COR-L47 (cell line): ENCODE data around the gene SPATA17.
A peak's percentile ranks its signal among the peaks of the same experiment; 100 is the strongest.
"Not testable (repeated sequence)": the region's sequence is repeated elsewhere in the genome, so short reads cannot be mapped to it uniquely, and the experiment has no call there.

Source experiments
- DNase-seq: peaks from one replicate; lab custom pipeline; 2025; lab: John Stamatoyannopoulos, UW

The SPATA17 gene

DNA sequence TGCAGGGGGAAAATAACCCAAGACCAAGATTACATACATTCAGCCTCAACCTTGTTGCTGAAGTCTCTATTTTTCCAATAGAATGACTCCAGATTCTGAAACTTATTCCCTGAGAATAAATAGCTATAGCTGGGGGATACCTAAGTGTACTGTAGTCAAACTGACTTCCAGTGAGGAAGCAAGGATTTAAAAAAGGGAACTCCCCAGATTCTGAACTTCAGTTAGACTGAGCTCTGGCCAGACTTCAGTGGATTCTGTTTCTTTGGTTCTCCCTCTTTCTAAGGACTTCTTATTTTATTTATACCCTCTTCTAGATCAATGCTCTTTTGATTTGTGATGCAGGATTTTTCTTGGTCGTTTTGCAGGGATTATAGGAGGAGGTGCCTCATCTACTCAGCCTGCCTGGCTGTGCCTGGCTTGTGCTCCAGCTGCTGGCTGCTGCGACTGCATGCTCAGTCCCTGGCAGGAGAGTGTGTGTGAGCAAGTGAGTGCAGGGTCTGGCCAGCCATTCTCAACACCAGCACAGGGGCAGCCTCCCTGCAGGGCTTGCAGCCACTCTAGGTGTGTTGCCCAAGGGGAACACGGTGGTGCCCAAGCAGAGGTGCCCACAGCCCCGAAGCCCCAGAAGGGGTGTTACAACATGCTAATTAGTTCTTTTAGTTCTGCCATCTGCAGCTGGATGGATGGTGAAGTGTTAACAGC, 43.0 kb downstream of the SPATA17 start:
- no peak for DNase-seq

DNA sequence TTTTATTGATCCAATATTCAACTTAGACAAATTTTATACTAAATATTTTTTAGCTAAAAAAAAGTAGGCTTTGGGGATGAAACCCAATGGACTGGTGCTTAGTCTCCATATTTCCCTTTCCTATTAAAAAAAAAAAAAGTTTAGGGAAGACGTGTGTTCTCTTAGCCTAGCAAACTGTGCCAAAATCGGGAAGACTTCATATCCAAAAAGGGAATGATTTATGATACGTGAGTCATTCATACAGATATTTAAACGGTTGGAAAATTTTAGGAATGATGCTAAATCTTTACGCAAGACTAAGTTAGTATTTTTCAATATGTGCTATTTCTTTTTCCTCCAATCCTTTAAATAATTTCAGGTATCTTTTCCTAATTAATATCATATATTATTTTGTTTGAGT, 50.7 kb downstream of the SPATA17 start:
- DNase-seq: no peak

DNA sequence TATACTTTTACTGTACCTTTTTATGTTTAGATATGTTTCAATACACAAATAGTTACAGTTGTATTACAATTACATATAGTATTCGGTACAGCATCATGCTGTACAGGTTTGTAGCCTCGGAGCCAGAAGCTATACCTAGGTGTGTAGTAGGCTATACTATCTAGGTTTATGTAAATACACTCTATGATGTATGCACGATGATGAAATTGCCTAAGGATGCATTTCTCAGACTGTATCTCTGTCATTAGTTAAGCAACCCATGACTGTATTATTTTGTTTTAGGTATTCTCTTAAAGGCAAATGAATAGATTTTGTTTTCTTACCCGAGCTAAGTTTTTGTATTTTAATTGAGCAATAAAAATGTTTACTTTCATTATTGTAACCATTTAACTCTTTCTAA, 56.4 kb downstream of the SPATA17 start:
- no peak for DNase-seq

DNA sequence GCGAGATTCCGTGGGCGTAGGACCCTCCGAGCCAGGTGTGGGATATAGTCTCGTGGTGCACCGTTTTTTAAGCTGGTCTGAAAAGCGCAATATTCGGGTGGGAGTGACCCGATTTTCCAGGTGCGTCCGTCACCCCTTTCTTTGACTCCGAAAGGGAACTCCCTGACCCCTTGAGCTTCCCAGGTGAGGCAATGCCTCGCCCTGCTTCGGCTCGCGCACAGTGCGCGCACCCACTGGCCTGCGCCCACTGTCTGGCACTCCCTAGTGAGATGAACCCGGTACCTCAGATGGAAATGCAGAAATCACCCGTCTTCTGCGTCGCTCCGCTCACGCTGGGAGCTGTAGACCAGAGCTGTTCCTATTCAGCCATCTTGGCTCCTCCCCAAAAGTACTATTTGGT, 65.0 kb downstream of the SPATA17 start:
- not testable (repeated sequence) for DNase-seq

DNA sequence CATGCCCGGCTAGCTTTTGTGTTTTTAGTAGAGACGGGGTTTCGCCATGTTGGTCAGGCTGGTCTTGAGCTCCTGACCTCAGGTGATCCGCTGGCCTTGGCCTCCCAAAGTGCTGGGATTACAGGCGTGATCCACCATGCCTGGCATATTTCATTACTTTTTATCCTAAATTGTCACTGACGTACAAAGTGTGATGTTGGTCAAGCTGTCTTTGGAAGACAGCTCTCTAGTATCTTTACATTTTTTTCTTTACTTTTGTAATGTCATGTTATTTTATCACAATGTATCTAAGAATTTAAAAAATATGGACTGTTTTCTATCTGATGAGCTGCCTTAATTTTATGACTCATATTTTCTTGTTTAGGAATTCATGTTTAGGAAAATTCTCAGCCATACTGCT, 72.2 kb downstream of the SPATA17 start:
- DNase-seq: no peak

DNA sequence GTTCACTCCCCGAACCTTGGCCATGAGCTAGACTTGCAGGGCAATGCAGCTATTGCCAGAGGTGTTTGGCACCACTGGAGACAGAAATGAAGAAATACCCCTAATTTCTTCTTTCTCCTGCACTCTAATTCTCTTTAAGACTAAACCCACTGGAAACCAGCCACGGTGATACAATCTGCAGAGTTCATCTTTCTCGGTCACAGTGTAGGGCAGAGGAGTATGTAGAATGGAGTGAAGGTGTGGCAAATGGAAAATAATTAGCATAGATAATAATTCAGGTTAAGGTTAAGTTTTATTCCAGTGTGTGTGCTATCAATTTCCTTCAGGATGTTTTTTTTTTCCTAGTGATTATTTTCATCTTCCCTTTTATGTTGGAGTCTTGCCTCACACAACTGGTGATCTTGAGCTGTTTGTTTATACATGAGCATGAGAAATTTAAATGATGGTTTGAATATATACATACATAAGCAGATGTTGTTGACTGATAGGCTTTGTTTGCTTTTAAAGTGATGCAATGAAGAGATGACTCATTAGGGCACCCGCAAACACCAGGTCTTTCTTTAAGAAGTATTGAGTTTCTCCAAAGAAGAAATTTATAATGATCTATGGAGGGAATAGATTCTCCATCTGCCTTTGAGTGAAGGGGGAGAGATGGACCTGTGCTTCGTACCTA, 81.9 kb downstream of the SPATA17 start:
- DNase-seq: no peak

DNA sequence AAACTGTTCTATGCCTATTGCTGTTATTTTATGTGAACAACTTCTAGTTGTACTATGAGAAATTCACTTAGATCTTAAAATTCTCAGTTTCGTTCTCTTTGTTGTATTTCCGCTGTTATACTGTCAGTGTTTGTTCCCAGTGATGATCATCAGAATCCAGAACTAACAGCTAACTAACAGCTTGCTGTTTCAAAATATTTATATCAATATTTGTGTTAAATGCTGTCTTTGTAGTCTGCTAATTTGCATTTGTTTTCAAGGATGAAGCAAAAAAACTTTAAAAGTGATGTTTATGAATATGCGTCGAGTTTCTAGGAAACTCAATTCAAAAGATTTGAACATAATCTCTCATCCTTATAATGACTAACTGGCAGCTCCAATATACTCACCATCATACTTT, 84.5 kb downstream of the SPATA17 start:
- DNase-seq: no peak

DNA sequence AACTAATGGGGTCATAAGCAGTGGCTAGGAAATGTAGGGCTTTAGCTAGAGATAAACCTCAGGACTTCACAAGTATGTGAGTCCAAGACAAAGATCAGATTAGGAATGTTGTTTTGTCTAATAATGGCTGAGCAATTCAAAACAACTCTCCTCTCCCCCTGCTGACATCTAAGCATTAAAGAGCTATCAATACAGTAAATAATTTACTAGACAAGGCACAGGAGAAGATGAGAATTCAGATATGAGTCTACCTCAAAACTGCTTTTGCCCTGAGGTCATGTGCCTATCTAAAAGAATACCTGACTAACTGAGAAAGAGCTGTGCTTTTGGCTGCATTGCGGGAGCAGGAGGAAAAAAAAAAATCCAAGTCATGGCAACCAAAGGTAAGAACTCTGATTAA, 86.8 kb downstream of the SPATA17 start:
- DNase-seq: no peak

DNA sequence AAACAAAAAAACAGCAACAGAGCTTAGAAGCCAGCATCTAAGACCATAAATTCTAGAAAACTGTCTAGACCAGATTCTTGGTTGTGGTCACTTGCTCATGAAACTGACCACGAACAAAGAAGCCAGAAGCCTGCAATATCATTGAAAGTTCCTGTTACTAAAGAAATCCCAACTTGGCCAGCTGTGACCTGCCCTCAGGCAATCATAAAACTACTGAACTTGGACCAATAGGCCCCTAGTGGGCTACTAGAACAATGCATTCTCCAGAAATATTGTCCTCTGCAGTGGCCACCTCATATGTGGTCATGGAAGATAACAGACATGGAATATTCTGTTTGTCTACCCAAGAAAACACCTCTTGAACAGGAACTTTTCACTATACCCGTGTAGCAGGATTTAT, 87.7 kb downstream of the SPATA17 start:
- DNase-seq: no peak

DNA sequence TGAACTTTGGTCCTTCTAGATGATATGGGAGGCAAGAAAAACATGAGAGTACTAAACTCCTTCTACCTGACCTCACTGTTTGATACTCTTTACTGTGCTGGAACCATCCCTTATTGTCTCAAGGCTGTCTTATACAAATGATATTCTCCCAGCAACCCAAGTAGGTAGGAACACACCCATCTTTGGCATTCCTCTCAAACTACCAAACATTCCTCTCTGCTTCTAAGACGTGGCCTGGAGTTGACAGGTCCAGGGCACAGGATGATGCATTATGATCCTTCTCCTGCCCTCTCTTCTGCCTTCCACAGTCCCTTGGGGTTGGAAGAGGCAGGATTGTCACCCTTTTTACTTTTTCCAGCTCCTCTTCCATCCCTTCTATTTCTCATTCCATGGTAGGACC, 90.5 kb downstream of the SPATA17 start:
- DNase-seq: no peak

DNA sequence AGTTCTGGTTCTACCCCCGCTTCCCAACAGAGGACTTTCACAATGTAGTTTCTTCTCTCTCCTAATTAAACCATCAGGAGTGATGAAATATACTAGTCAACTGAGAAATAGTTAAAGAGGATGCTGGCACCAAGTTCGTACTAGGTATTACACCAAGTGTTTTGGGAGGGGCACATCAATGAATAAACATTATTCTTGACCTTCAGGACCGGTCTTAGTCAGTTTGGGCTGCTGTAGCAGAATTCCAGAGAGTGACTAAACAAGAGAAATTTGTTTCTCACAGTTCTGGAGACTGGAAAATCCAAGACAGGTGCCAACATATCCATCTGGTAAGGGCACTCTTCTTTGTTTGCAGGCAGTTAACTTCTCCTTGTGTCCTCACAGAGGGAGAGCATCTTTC, 103.8 kb downstream of the SPATA17 start:
- no peak for DNase-seq

DNA sequence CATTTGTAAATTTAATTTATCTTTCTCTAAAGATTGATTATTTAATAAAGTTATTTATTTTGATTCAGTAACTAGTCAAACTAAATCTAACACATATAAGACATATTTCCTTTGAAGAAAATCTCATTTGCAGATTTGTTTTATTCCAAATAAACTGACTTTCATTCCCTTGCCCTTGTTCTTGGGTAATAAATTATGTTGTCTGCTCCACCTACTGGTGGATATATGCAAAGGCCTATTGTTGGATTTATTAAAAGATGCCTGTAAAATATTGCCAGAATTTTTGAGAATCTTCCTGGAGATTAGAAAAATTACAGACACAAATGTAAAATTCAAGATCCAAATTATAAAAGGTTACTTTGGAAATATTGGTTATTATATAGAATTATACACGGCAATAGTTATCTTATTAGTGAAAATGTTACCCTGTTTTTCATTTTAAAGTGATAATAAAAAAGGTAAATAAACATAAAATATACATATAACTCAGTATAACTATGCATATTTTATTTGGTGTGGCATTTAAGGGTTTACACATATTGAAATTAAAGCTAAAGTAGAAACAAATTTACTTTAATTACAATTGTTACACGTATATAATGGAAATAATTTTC, 116.1 kb downstream of the SPATA17 start:
- DNase-seq: peak; percentile 40

DNA sequence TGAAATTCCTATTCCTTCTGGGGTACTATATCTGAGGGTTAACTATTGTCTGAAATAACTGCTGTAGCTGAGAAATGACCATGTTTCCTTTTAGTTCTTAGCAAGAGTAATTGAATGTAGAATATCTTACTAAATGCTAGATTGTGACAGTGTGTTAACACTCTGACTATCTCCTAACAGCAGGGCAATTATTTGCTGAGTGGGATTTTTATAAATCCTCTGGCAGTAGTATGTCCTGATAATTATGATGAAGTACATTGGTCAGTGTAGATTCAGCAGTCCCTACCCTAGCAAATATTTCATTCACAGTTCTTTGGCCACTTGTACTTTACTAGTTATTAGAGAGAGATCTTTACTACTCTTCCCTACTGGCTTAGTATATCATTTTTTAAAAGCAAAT, 138.6 kb downstream of the SPATA17 start:
- no peak for DNase-seq

DNA sequence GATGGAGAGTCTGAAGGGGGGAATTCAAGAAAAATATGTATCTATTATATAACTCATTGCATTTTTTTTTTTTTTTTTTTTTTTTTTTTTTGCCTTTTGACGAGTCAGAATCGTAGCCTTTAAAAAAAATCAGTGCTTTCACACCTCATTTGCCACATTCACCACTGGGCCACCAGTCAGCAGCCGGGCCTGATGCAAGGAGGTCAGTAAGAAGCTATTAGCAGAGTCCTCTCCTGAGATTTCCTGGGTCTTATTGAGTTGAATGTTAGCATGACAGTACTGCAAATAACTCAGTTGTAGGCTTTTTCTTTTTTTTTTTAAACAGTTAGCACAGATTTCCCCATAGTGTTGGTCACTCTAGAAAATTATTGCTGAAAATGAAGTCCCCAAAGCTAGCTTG, 139.8 kb downstream of the SPATA17 start:
- no peak for DNase-seq

DNA sequence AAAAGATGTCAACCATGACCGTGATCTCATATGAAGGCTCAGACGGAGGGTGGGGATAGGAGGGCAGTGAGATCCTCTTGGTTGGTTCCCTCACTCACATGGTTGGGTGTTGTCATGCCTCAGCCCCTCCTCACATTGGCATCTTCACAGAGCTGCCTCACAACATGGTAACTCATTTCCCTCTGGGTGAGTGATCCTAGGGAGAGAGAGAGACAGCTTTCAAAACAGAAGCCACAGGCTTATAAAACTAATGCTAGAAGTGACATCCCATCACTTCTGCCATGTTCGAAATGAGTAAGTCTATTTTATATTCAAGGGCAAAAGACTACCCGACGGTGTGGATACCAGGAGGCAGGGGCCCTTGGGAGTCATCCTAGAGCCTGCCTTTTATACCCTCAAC, 145.5 kb downstream of the SPATA17 start:
- DNase-seq: no peak

DNA sequence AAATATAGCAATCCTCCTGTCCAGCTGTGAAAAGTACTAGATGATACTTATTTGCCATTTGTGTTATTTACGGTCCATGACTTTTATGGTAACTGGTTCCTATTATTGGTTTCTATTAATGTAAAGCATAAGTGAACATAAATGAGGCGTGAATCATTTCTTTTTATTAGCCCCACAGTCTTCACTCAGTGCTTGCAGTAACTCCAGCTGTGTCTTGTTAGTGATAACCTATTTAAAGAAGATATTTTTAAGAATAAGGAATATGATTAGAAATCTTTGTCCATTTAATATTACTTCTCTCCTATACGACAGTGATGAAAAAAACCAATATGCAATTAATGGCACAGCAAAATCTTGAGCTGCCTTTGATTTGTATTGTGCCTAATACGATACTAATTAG, 149.9 kb downstream of the SPATA17 start:
- DNase-seq: no peak

DNA sequence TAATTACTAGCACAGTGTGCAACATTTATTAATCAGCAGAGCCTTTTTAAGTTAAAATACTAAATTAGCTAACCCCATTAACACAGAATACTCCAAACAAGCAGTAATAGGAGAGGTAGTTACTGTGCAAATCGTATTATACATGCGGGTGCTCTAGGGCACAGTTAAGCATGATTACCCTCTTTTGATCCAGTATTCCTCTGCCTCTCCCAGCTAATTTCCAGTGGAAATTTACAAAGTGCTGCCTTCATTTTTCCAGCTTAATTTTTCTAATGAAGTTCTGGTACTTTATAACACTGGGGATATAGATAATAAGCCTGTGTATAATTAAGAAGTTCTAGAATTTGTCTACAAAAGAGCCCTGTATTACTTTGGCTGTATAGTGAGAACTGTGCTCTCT, 159.9 kb downstream of the SPATA17 start:
- no peak for DNase-seq

DNA sequence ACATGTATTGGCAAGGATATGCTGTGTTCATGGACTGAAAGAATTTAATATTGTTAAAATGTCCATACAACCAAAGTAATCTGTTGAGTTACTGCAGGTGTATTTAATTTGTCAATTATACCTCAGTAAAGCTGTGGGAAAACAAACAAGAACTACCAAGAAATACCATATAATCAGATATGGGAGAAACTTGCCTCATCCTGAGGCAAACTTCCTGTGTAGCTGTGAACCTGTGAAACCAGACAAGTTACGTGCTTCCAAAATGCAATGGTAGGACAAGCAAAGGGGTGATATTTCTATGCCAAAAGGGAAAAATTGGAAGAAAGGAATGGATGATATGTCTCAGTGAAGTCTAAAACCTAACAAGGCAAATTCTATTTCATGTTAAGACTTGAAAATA, 174.6 kb downstream of the SPATA17 start:
- no peak for DNase-seq

DNA sequence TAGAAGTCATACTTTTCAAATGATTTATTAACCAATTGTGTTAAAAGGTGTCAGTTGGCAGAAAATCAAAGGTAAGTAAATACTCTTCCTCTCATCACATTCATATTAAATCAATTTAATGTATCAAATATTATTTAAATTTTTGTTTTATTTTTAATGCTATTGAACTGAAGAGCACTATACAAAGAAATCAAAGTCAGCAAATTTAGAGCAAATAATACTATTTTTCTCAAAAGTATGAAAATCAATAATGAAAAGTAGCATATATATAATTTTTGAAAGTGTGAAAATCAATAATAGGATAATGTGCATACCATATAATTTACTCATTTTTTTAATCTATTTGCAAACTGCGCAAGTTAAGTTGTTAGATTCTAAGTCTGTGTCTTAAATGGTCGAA, 181.0 kb downstream of the SPATA17 start:
- no peak for DNase-seq

DNA sequence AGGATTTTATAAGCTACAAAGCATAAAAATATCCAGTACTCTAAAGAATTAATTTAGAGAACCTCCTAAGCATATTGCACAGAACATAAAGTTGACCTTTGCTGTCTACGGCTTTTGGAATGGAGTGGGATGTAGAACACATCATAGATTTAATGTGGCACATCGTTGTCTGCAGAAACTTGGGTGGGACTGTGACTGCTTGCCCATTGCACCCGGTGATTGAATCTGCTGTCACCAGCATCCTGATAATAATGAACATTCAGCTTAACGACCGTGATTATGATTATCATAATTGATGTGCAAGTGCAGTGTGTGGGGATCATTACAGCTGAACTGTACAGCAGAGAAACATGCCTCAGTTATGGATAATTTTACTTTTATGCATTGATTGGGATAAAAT, 181.9 kb downstream of the SPATA17 start:
- DNase-seq: peak; percentile 25

DNA sequence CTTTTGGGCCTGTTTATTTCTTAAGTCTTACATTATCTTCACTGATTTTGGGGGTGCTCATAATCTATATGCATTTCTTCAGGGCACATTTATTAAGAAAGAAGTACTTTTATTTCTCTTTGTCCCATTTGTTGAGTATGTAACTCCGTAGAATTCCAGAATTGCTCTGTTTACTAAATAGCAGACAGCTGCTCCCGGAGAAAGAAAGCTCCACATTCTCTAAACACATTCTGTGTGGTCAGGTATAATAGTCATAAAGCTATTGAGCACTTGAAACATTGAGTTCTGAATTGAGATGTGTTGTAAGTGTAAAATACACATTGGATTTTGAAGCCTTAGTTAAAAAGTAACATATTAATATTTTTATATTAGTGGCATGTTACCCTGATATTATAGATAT, 206.5 kb downstream of the SPATA17 start:
- DNase-seq: no peak

DNA sequence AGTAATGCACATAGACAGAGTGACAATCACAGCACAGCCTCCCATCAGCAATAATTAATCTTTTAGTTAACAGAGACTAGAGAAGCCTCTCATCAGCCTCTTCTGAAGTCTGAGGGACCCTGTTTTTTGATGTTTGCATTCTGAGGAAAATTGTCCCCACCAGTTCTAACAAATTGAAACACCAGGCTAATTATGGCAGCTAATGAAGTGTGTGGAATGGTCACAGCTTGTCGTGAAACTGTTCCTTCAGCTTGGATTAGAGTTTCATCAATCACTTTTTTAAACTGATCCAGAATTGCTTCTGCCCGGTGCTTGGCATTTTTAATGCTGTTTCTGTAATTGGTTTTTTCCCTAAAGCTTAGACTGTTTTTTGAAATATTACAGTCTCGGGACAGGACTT, 208.0 kb downstream of the SPATA17 start:
- no peak for DNase-seq

DNA sequence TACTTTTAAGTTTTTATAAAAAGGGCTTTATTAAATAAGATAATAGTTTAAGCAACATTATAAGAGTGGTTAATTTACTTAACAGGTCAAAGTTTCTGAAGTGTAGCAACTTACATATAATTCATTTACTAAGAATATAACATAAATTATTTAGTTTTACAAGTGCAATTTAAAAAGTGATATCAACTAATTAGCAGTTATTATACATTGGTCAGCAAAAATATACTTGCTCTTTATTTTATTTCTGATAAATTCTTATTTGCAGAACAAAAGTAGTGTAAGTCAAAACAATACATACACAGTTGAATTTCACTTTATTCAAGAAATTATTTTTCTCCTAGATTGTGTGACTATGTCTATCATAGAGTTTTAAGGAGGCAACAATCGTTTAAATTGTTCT, 215.6 kb downstream of the SPATA17 start:
- DNase-seq: no peak

DNA sequence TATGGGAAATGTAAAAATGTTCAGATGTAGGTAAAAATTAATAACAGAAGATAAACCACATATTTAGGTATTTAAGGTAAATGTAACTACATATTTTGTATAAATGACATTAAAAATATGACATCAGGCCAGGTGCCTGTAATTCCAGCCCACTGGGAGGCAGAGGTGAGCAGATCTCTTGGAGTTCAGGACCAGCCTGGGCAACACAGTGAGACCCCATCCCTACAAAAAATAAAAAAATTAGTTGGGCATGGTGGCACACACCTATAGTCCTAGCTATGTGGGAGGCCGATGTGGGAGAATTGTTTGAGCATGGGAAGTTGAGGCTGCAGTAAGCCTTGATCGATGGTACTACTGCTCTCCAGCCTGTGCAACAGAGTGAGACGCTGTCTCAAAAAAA, 216.5 kb downstream of the SPATA17 start:
- no peak for DNase-seq
